ENCODE data around the gene SMIM7.

The SMIM7 gene

DNA sequence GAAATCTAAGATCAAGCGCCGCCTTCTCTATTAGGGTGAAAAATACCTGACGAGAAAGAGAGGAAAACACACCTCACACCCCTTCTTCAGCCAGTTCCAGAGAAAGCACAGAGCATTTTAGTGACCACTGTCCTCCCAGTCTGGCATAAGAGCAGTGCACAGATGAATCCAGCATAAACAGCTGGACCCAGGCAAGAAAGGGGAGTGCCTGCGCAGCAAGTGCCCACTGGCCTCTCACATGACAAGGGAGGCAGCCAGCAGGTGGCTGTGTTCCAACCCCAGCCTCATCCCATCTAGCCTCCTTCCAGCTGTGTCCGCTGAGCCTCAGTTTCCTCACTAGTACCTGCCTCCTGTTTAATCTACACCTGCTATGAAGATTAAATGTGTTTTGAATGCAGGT is 39.9 kb downstream of the SMIM7 start:
- no peak for DNase-seq

DNA sequence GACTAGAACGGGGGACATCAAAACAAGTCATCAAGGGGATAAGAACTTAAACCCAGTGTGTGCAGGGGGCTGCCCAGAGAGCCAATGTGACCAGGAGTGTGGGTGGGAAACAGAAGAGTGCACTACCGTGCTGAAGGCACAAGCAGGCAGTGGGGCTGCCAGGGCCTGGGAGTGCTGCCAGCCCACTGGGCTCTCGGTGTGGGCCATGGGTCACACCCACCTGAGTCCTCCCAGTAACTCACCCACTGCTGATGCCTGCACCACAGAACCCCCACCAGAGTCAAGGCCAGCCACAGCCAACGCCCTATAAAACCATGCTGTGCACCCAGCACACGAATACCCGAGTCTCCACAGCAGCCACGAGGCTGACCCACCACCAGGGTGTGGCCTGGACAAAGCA is 40.5 kb downstream of the SMIM7 start:
- no peak for DNase-seq

DNA sequence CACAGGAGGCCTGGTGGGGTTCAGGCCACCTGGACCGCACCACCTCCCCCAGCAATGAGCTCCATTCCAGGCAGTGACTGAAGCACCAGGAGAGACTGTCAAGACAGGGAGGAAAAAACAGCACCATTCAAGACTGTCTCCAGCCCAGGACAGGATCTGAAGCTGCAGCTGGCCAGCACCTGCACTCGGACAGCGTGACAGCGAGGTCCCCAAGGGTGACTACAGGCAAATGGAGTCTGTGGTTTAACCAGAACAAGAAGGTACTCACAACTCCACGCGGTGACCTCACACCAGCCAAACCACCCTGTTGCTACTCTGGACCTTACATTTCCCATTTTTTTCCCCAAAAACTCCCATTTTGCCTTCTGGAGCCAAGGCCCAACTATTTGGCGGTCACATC is 41.7 kb downstream of the SMIM7 start:
- no peak for DNase-seq

DNA sequence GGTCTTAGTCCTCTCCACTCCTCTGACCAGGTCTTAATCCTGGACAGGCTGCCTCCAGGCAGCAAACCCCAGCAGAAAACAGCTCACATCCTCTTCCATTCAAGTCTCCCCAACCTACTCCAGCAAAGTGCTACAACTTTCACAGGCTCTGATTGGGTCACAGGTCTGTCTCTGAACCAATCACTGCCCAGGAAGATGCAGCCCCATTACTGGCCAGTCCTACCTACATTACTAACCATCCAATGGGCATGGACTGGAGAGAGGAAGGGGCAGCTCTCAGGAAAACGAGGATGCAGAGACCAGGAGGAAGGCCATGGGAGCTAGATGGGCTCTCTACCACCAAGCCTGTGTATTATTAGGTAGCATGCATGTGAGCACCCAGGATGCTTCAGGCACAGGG is 44.1 kb downstream of the SMIM7 start:
- no peak for DNase-seq

DNA sequence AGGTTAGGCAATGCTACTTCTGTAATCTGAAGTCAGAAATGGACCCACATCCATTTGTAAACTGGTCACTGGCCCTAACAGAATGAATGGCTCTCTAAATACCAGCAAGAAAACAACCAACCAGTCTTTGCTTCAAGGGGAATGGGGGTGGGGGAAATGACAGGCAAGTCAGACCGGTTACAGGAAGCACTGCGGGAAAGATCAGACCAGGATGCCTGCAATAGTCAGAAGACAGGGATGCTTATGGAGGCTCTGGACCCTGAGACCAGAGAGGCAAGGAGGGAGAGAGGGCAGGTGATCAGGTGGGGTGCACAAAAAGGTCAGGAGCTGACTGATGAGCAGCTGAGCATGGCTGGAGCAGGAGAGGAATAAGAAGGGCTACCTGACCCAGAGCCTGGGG is 45.0 kb downstream of the SMIM7 start:
- no peak for DNase-seq

DNA sequence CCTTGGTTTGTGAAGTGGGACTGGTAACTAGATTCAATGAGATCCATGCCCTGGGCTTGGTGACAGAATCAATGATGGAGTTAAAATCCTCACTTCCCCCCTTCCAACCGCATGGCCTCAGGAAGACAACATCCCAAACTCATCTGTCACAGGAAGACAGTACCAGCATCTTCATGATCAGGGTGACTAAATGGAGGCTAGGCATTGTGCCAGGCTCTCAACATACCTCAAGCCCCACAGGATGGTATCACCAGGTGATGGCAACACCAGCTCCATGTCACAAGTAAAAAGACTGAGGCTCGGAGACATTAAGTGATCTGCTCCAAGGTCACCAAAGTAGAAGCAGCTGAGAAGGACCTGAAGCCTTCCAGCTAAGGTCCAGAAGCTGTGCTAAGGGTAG is 46.1 kb downstream of the SMIM7 start:
- no peak for DNase-seq

DNA sequence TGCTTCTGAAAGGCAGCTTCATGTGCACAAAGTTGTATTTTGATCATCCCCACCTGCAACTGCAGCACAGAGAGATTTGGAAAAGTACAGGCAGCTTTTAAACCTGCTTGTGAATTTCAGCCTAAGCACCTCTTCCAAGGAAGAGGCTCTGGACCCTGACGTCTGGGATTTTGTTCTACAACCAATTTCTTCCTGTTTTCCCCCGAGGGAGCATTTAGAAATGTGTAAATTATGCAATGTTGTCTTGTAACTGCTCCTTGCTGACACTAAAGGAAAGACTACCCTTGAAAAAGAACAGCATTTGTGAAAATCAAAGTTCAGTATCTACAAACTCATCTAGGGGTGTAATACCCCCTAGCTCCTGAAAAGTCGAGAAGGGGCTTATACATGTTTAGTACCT is 47.3 kb downstream of the SMIM7 start:
- no peak for DNase-seq

DNA sequence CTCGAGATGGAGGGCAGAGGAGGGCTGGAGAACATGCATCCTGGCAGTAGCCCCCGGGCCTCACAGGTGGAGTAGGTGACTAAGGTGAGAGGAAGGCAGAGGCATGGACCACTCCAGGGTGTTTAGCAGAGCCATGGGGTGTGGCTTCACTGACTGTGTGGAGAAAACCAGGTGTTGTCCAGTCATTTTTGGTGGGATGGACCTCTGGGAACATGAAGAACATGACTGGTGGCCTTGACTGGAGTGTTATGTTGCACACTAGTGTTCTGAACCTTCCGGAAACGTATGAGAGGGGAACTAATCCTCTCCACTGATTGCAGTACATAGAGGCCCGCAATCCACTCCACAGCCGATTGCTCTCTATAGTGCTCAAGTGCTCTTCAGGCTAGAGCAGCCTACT is 48.8 kb downstream of the SMIM7 start:
- no peak for DNase-seq

DNA sequence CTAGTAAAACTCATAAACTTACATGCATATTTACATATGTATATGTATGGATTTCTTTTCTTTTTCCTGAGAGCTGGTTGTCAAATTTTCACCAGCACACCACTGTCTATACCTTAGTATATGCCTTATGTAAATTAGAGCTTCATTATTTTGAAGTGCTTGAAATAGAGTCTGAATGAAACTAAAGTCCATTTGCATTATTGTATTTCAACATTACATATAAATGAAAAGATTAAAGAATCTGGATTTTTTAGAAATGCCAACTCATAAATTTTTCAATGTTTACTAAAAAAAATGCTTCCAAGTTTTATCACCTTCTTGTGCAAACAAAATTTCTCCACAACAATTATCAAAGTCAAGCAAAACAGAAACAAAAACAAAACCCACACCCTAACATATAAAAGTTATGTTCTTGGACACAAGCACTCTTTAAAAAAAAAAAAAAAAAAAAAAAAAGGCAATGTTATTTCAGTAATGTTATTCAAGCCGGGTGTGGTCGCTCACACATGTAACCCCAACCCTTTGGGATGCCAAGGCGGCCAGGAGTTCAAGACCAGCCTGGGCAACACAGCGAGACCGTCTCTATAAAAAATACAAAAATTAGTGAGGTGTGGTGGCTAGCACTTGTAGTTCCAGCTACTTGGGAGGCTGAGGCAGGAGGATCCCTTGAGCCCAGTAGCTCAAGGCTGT is 50.3 kb downstream of the SMIM7 start:
- DNase-seq, result no peak

DNA sequence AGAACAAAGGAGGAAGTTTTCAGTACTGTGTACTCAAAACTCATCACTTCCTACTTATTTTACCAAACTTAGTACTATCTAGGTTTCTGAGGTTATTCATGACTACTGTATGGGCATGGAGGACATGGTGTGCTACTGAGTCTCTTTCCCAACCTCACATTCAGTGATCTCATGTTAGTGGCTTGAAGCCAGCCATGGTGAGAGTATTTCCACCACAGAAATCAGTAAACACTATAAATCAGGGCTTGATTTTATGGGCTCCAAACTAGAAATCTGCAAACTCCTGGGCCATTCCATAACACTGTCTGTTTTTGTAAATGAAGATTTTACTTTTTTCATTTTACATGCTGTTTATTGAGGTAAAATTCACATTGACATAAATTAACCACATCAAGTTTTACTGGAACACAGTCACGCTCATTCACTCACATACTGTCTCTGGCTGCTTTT is 51.6 kb downstream of the SMIM7 start:
- no peak for DNase-seq

DNA sequence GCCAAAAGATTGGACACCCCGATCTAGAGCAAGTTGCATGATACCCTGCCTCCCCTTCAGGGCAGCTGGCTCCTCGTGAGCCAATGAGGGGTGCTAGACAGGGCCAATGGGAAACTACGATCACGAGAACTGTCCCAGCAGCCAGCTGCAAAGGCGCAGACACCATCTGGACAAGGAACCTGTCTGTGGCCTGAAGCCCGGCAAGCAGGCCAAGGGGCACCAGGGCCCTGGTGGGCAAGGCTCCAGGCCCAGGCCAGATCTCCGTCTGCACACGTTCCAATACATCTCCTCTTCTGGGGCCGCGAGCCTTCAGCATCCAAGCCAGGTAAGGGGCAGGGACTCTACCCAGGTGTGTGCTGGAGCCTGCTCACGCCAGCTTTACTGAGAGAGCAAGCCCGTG is 52.1 kb downstream of the SMIM7 start:
- no peak for DNase-seq

DNA sequence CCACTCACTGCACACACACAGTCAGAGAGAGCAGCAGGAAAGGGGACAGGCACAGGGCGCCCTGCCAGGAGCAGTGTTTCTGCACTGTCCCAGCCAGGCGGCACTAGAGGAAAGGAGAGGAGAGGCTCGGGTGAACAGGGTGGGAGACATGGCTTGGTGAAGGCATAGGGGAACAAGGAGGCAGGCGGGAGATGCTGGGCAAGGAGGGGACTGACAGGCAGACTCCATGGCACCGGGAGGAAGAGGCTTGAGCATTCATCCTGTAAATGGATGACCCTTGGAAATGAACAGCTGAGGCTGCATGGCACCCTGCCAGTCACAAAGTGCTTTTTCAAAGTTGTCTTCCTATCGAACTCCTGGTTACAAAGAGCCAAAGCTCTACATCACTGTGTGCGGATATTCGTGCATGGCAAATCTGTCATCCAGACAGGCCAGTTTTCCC is 54.4 kb downstream of the SMIM7 start:
- no peak for DNase-seq

DNA sequence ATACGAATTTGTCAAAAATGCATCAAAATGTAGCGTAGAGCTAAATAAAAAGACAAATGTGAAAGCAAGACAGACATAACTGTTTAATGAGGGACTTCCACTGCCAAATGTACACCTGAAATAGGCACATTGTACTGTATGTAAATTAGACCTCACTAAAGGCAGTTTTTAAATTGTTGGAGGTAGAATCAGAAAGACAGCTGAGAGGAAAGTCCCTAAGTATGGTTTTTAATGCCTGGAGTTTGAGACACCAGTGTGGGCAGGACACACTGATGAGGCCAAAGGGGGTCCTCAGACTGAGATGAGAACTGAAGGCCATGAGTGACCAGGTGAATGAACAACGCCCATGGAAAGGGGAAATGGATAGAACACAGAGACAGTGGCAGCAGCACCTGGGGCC is 54.8 kb downstream of the SMIM7 start:
- DNase-seq, result no peak

DNA sequence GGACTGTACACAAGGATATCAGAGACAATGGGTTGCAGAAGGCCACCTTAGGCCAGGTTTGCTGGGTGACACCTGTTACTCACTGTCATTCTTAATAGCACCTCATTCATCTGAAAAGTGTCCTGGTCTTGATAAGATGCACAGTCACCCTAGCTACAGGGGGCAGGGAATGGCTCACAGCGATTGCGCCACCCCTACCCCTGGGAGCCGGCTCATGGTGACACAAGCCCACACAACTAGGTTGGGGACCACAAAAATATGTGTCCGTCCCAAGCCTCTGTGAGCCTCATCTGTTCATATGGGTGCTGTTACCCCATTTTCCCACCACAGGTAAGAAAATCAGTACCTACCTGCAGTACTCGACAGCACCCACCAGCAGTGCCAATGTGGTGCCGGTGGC is 55.3 kb downstream of the SMIM7 start:
- no peak for DNase-seq

DNA sequence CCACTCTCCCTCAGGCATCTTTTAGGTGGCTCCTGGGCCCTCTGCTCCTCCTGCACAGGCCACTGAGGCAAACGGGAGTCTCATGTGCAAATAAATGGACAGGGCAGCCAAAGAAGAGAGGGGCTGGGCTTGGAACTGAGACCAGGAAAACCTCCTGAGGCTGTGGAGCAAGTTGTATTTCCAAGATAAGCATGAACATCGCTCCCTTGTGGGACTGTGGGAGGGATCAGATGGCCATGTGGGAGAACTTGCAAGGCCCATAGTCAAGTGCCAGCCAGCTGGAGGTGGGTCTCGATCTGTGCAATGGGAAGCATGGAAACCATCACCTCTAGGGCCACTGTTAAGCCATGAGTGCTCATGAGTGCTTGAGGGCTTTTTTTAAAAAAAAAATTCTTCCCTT is 56.9 kb downstream of the SMIM7 start:
- DNase-seq, result no peak

DNA sequence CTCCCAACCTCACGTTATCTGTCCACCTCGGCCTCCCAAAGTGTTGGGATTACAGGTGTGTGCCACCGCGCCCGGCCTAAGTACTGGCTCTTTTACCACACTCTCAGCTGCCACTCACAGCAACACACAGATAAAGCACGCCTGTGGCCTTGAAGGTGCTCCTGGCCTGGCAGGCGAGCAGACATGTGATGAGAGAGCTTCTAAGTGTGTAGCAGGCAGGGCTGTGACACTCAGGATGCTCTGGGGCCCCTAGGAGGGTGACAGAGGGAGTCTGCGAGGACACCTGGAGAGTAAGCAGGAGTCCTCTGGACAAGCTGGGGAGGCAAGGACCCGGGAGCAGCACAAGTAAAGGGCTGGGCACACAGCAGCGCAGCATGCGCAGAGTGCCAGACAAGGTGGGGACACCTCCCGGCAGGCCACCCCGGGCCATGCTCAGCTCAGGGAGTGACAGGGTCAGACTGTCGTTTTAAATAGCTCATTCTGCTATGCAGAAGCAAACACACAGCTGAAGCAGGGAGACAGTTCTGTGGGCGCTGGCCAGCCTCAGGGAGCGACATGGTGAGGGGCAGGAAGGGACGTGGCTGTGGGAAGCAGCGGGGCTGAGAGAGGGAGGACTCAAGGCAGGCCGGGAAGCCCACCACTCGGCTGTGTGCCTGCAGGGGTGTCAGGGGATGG is 58.4 kb downstream of the SMIM7 start:
- no peak for DNase-seq

DNA sequence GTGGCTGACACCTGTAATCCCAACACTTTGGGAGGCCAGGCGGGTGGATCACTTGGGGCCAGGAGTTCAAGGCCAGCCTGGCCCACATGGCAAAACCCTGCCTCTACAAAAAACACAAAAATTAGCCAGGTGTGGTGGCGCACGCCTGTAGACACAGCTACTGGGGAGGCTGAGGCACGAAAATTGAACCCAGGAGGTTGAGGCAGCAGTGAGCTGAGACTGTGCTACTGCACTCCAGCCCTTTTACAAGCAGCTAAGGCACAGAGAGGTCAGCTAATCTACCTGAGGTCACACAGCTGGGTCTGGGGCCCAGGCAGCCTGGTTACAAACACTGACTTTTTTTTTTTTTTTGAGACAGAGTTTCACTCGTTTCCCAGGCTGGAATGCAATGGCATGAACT is 59.1 kb downstream of the SMIM7 start:
- no peak for DNase-seq

DNA sequence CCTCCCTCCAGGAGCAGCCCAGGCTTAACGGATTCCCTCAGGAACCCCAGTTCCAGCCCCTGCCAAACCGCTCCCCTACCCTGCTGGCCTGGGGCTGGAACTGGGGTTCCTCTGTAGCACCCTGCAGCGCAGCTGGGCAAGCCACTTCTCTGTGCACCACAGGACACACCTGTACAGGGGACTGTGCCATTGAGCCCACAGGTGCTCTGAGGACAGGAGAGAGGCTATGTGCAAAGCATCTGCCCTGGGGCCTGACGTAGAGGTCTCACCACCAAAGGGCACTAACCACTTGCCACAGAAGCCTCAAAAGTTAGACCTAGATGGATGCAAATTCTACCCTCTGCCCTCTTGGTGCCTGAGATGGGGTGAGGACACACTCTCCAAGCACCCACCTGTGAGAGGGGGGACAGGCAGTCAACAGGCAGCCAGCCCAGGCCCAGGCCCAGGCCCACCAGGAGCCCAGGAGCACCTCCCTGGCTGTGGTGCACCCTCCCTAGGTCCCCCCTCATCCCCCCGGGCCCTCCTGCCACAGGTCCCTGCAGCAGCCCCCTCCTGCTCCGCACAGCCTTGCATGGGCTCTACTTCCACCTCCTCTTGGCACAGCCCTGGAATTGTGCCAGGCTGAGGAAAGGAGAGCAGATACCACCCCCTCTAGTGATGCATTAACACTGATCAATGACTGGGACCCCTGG is 60.1 kb downstream of the SMIM7 start:
- DNase-seq, result no peak

DNA sequence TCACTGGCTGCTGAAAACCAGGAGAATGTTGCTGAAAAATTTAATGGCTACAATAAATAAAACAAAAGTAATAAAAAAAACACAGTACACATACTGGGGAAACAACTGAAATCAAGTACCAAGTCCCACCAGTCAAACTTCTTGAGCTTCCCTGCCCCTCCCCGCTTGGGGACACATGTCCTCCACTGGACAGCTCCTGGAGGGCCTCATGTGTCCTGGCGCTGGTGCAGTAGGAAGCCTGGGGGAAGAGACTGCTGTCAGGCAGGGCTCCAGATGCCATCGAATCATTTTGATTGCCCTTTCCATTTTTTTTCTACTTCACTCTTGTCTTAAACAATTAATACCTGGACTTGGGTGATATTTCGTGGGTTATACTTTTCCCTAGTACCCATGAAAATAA is 61.1 kb downstream of the SMIM7 start:
- no peak for DNase-seq

DNA sequence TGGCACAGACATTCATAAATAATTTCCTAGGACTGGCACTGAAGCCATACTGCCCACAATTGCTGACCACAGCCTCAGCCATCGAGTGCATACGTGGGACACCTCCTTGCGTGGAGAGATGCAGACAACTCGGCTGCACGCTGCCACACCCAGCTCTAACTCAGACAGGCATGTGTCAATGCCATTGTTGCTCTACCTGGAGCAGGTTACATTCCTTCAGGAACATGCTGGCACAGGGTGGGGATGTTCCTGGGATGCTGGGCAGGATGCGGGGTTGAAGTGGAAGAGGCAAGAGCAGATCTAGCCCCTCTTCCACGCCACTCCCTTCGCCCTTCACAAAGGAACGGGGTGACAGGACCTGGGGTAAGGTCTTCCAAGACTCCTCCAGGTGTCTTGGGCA is 63.5 kb downstream of the SMIM7 start:
- DNase-seq, result no peak
